OCI-LY7 (cell line): ENCODE results near the gene WNT3A.

ENCODE experiments used
- EZH2phosphoT487 ChIP-seq: fragments of 200-600 bp; sonication (generic); IDR thresholded peaks from 2 replicates; pipeline ENCODE4 v1.6.1; 2018; ENCODE audit warnings: low read depth, borderline replicate concordance, mild to moderate bottlenecking, mixed run types, antibody characterized with exemption, low read length, moderate library complexity, mixed read lengths
- TF ChIP-seq, protein P1 (sequence below): fragments of 200-600 bp; sonication (generic); conservative IDR thresholded peaks from 2 replicates; pipeline ENCODE4 v1.5.1; 2014; ENCODE audit warnings: mild to moderate bottlenecking, antibody characterized with exemption, low read length, moderate library complexity, mixed read lengths

DNA sequence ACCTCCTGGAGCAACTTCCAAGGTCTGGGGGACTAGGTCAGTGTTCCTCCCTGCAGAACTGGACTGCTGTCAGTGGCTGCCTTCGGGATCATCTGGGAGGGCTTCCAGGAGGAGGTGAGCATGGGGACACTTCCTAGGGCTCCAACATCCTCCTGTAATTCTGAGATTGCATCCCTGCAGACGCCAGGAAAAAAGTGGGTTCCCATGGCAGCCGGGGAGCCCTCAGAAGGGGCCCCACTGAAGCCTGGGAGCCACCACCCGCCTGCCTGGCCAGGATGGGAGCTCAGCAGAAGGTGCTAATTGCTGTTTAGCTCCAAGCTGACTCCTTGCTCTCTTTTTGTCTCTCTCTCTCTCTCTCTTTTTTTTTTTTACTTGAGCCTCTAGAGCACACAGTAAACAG, 59.6 kb downstream of the WNT3A start:
- TF ChIP-seq, protein P1, sequence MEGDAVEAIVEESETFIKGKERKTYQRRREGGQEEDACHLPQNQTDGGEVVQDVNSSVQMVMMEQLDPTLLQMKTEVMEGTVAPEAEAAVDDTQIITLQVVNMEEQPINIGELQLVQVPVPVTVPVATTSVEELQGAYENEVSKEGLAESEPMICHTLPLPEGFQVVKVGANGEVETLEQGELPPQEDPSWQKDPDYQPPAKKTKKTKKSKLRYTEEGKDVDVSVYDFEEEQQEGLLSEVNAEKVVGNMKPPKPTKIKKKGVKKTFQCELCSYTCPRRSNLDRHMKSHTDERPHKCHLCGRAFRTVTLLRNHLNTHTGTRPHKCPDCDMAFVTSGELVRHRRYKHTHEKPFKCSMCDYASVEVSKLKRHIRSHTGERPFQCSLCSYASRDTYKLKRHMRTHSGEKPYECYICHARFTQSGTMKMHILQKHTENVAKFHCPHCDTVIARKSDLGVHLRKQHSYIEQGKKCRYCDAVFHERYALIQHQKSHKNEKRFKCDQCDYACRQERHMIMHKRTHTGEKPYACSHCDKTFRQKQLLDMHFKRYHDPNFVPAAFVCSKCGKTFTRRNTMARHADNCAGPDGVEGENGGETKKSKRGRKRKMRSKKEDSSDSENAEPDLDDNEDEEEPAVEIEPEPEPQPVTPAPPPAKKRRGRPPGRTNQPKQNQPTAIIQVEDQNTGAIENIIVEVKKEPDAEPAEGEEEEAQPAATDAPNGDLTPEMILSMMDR: no peak
- TF ChIP-seq EZH2phosphoT487: no peak
